GM12891 (cell line): Measurements from ENCODE around the gene ZNF253.

Experiments used
- POLR2A ChIP-seq: IDR thresholded peaks from 2 replicates; pipeline ENCODE4 v1.6.1; 2011; ENCODE audit warnings: low read depth, low read length, control low read depth
- POLR2AphosphoS5 ChIP-seq: IDR thresholded peaks from 2 replicates; pipeline ENCODE4 v1.6.1; 2011; ENCODE audit warnings: low read depth, low read length, control low read depth
- POU2F2 ChIP-seq: IDR thresholded peaks from 2 replicates; pipeline ENCODE4 v1.6.1; 2011; ENCODE audit warnings: low read depth, mild to moderate bottlenecking, control low read depth, low read length, moderate library complexity
- SPI1 ChIP-seq: IDR thresholded peaks from 2 replicates; pipeline ENCODE4 v1.6.1; 2011; ENCODE audit warnings: low read depth, low read length, control low read depth
- TAF1 ChIP-seq: IDR thresholded peaks from 2 replicates; pipeline ENCODE4 v1.6.1; 2011; ENCODE audit warnings: low read depth, low read length, control low read depth

DNA sequence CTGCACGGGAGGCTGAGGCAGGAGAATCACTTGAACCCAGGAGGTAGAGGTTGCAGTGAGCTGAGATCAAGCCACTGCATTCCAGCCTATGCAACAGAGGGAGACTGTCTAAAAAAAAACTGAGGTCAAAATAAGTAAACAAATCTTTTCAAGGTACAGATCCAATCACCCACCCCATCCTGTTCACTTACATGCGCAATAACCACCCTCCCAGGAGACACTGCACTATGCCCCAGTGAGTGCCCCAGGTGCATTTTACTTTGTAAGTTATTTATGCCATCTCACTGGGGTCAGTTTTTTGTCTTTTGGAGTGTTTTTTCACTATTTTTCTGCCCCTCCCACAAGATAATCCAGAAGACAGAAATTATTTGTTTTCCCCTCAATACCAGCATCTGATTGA is 6.9 kb upstream of the ZNF253 start:
- TF ChIP-seq POLR2AphosphoS5 (no peak), POLR2A (no peak), TAF1 (no peak), SPI1 (no peak), POU2F2 (no peak)
